ENCODE data around the gene CRYBG2.

The CRYBG2 gene

DNA sequence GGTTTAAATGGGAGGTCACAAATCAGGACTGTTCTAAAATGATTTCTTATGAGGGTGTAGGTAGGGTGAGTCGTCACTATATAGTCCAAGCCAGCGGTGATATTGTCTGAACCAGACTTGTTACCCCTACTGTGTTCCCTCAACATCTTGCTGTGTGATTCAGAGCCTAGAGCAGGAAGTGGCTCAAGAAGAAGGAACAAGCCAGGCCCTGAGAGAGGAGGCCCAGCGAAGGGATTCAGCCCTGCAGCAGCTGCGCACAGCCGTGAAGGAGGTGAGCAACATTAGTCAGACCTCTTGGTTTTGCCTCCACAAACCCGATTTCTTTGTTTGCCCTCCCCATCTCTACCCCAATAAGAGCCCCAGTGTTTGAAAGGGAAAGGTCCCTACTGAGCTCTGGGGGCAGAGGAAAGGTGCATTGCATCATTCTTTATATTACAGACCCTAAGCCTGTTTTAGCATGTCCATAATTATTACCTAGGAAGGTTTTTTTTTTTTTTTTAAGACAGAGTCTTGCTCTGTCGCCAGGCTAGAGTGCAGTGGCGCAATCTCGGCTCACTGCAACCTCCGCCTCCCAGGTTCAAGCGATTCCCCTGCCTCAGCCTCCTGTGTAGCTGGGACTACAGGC lies 79.0 kb downstream of the CRYBG2 start:
- Histone ChIP-seq H2AFZ (no peak overlapping the region), H3K9ac (no peak overlapping the region), H3K27ac (no peak overlapping the region), H3K9me3 (ENCODE audit: control insufficient read depth, low read length) (no peaks in the 10 kb centered on the region), H3K4me1 (peaks cover 5% of the 10 kb centered on the region), H3K4me2 (ENCODE audit: low read length) (no peak overlapping the region), H3K27me3 (ENCODE audit: control insufficient read depth, insufficient read depth, low read length) (no peaks in the 10 kb centered on the region), H3K4me3 (ENCODE audit: low read depth, low read length) (no peak overlapping the region), H3K79me2 (no peaks in the 10 kb centered on the region), H3K36me3 (ENCODE audit: control insufficient read depth, insufficient read depth, low read length) (no peaks in the 10 kb centered on the region)
- no peak for TF ChIP-seq CTCF (IDR thresholded peaks at IDR 0.05)

Measured in parathyroid adenoma (tissue), 2 donors.